Dedifferentiated amniotic fluid mesenchymal stem cell (primary cell): ENCODE measurements around the gene PDGFA.

Experiments
- DNase-seq: peaks from one replicate; pipeline ENCODE4 v3.0.0-alpha.2; 2016; ENCODE audit errors: extremely low spot score

Gene PDGFA

GRCh38 chr7:504221-505111, 15.2 kb downstream of the PDGFA start:
- no peak for DNase-seq

GRCh38 chr7:503575-504111, 16.0 kb downstream of the PDGFA start:
- DNase-seq: no peak

GRCh38 chr7:502296-502695, 17.4 kb downstream of the PDGFA start:
- no peak for DNase-seq

- no peak for DNase-seq
Observed at GRCh38 chr7:501526-501925, 18.1 kb downstream of the PDGFA start.

GRCh38 chr7:500521-501420, 18.9 kb downstream of the PDGFA start:
- no peak for DNase-seq

- DNase-seq: no peak
Observed at GRCh38 chr7:499853-500485, 19.7 kb downstream of the PDGFA start.

- no peak for DNase-seq
Observed at GRCh38 chr7:498678-499641, 20.7 kb downstream of the PDGFA start.

- no peak for DNase-seq
Observed at GRCh38 chr7:497946-498655, 21.5 kb downstream of the PDGFA start.

GRCh38 chr7:497346-497745, 22.3 kb downstream of the PDGFA start:
- no peak for DNase-seq

GRCh38 chr7:496528-497295, 22.9 kb downstream of the PDGFA start:
- no peak for DNase-seq

GRCh38 chr7:495761-496321, 23.8 kb downstream of the PDGFA start:
- DNase-seq: no peak

- no peak for DNase-seq
Observed at GRCh38 chr7:495326-495725, 24.3 kb downstream of the PDGFA start.

- DNase-seq: no peak
Observed at GRCh38 chr7:494906-495305, 24.7 kb downstream of the PDGFA start.

- DNase-seq: no peak
Observed at GRCh38 chr7:494259-494687, 25.4 kb downstream of the PDGFA start.

- DNase-seq: no peak
Observed at GRCh38 chr7:493661-494251, 25.9 kb downstream of the PDGFA start.

- no peak for DNase-seq
Observed at GRCh38 chr7:492714-493065, 27.0 kb downstream of the PDGFA start.

GRCh38 chr7:491958-492713, 27.5 kb downstream of the PDGFA start:
- DNase-seq: no peak
